MM.1S (cell line): ENCODE results near the gene SPRING1.

Source experiments
- EZH2 ChIP-seq: fragments of 300-600 bp; sonication (generic); optimal IDR thresholded peaks from 2 replicates; pipeline ENCODE3; 2017; ENCODE audit warnings: low read depth, mild to moderate bottlenecking, antibody characterized with exemption, low read length, mixed read lengths
- EZH2phosphoT487 ChIP-seq: fragments of 300-600 bp; sonication (generic); IDR thresholded peaks from 2 replicates; pipeline ENCODE4 v1.6.1; 2018; ENCODE audit warnings: antibody characterized with exemption, low read length
- TF ChIP-seq, protein P1 (sequence below): fragments of 300-600 bp; sonication (generic); IDR thresholded peaks from 2 replicates; pipeline ENCODE4 v1.5.1; 2016; ENCODE audit warnings: antibody characterized with exemption, low read length, mixed read lengths

DNA sequence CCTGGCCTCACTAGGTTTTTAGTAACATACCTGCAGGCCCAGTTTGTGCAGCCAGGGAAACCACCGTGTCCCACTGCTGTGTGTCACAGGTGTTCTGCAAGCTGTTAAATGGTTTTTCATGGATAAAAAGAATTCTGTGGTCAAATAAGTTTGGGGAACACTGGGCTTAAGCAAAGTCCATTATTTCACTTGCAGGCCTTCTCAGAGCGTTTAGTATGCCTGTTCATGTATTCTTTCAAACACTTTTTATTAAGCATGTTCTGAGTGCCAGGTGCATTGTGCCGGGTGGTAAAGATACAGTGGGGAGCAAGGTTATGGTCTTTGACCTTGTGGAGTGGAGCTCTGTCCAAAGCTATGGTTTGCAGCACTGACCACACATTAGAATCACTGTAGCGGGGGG lies 7.7 kb upstream of the SPRING1 start:
- TF ChIP-seq, protein P1, sequence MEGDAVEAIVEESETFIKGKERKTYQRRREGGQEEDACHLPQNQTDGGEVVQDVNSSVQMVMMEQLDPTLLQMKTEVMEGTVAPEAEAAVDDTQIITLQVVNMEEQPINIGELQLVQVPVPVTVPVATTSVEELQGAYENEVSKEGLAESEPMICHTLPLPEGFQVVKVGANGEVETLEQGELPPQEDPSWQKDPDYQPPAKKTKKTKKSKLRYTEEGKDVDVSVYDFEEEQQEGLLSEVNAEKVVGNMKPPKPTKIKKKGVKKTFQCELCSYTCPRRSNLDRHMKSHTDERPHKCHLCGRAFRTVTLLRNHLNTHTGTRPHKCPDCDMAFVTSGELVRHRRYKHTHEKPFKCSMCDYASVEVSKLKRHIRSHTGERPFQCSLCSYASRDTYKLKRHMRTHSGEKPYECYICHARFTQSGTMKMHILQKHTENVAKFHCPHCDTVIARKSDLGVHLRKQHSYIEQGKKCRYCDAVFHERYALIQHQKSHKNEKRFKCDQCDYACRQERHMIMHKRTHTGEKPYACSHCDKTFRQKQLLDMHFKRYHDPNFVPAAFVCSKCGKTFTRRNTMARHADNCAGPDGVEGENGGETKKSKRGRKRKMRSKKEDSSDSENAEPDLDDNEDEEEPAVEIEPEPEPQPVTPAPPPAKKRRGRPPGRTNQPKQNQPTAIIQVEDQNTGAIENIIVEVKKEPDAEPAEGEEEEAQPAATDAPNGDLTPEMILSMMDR = no peak
- no peak for TF ChIP-seq EZH2
- no peak for TF ChIP-seq EZH2phosphoT487
